HL-60 (cell line): Measurements from ENCODE around the gene EGFL7.

Experiments used
- GABPA ChIP-seq: IDR thresholded peaks from 2 replicates; pipeline ENCODE4 v1.6.1; 2012; ENCODE audit warnings: low read depth
- POLR2AphosphoS5 ChIP-seq: IDR thresholded peaks from 2 replicates; pipeline ENCODE4 v1.6.1; 2012; ENCODE audit warnings: low read depth
- SPI1 ChIP-seq: IDR thresholded peaks from 2 replicates; pipeline ENCODE4 v1.6.1; 2012; ENCODE audit warnings: low read depth, mild to moderate bottlenecking, borderline replicate concordance
- TF ChIP-seq, protein P1 (sequence below): IDR thresholded peaks from one replicate; pipeline ENCODE4 v1.5.1; 2011; ENCODE audit warnings: low read length, control low read depth, inconsistent platforms; ENCODE audit not compliant: insufficient read depth
- TF ChIP-seq, protein P2 (sequence below): IDR thresholded peaks from 2 replicates; pipeline ENCODE4 v1.6.1; 2012; ENCODE audit warnings: low read depth; ENCODE audit not compliant: insufficient replicate concordance

- TF ChIP-seq, protein P1, sequence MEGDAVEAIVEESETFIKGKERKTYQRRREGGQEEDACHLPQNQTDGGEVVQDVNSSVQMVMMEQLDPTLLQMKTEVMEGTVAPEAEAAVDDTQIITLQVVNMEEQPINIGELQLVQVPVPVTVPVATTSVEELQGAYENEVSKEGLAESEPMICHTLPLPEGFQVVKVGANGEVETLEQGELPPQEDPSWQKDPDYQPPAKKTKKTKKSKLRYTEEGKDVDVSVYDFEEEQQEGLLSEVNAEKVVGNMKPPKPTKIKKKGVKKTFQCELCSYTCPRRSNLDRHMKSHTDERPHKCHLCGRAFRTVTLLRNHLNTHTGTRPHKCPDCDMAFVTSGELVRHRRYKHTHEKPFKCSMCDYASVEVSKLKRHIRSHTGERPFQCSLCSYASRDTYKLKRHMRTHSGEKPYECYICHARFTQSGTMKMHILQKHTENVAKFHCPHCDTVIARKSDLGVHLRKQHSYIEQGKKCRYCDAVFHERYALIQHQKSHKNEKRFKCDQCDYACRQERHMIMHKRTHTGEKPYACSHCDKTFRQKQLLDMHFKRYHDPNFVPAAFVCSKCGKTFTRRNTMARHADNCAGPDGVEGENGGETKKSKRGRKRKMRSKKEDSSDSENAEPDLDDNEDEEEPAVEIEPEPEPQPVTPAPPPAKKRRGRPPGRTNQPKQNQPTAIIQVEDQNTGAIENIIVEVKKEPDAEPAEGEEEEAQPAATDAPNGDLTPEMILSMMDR: no peak
- TF ChIP-seq POLR2AphosphoS5 (no peak), GABPA (no peak), SPI1 (no peak)
- TF ChIP-seq, protein P2, sequence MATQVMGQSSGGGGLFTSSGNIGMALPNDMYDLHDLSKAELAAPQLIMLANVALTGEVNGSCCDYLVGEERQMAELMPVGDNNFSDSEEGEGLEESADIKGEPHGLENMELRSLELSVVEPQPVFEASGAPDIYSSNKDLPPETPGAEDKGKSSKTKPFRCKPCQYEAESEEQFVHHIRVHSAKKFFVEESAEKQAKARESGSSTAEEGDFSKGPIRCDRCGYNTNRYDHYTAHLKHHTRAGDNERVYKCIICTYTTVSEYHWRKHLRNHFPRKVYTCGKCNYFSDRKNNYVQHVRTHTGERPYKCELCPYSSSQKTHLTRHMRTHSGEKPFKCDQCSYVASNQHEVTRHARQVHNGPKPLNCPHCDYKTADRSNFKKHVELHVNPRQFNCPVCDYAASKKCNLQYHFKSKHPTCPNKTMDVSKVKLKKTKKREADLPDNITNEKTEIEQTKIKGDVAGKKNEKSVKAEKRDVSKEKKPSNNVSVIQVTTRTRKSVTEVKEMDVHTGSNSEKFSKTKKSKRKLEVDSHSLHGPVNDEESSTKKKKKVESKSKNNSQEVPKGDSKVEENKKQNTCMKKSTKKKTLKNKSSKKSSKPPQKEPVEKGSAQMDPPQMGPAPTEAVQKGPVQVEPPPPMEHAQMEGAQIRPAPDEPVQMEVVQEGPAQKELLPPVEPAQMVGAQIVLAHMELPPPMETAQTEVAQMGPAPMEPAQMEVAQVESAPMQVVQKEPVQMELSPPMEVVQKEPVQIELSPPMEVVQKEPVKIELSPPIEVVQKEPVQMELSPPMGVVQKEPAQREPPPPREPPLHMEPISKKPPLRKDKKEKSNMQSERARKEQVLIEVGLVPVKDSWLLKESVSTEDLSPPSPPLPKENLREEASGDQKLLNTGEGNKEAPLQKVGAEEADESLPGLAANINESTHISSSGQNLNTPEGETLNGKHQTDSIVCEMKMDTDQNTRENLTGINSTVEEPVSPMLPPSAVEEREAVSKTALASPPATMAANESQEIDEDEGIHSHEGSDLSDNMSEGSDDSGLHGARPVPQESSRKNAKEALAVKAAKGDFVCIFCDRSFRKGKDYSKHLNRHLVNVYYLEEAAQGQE: no peak
These were observed 3.9 kb downstream of the EGFL7 start for GRCh38 chr9:136666372-136667213.
